GM20431 (cell line): Measurements from ENCODE around the gene SLC6A7.
"Not testable (repeated sequence)": the region's sequence is repeated elsewhere in the genome, so short reads cannot be mapped to it uniquely, and the experiment has no call there.

Experiments used
- in situ Hi-C: fragments of 300-500 bp; cut with MseI, MboI; formaldehyde crosslinking; loops from one replicate; pipeline ENCODE4 v1.15.0; 2020; ENCODE audit warnings: low sequenced_read_pairs; ENCODE audit not compliant: unreplicated experiment

Gene SLC6A7

DNA sequence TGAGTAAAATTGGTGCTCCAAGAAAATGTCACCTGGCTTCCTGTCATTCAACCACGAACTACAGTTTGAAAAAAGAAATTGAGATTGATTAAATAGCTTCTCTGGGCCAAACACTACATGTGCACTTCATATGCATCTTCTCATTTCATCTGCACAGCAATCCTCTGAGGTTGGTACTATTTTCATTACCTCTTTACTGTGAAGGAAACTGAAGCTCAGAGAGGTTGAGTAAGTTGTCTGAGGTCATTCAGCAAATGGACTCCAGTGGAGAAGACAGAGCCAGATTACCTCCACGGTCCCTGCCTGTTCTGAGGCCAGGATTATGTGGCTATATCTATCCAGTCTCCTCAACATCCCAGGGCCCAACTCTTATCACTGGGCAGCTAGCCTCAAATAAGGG lies 46.5 kb downstream of the SLC6A7 start:
- in situ Hi-C loops = no loop called here

DNA sequence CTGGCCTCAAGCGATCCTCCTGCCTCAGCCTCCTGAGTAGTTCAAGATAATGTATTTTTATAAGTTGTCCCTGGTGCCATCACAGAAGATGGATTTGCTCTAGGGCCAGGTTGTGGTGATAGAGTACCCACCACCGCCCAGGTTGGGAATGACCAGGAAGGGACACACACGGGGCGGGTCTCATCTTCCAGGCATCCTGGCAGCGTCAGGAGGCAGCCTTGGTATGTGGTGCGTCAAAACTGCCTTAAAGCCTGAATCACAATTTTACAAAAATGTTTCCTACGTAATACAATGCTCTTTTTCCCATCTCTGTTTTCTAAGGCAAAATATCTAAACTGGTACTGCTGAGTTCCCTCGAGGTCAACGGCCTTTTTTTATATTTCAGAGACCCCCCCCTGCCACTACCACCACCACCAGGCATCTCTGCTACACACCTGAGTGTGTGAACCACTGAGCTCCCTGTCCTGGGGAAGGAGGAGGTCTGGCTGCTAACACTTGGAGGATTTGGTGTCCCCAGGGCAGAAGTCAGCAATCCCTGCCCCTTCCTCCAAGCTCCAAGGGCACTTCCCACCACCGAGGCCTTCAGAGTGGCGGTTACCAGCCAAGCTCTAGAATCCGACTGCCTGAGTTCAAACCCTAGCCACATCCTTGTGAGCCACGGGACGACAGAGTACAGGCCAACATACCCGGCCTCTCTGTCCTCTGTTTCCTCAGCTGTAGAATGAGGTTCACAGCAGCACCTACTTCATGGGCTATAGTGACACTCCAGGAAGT lies 47.3 kb downstream of the SLC6A7 start:
- in situ Hi-C loops = no loop called here

DNA sequence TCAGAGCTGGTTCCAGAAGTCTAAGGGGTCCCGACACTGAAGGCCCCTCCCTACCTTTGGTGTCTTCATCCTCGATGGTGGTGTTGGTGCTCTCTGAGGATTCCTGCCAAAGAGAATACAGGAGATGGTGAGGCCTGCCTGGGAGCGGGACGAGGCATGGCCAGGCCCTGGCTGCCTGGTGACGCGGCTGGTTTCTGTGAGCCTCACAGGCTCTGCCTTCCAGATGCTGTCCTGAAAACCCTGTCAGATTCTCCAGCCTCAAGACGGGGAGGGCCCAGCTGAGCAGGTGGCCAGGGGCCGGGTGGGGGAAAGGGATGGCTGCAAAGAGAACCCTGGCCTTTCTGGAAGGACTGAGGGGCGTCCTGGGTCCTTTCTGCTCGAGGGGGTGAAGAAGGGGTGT lies 48.8 kb downstream of the SLC6A7 start:
- in situ Hi-C loops = no loop called here

DNA sequence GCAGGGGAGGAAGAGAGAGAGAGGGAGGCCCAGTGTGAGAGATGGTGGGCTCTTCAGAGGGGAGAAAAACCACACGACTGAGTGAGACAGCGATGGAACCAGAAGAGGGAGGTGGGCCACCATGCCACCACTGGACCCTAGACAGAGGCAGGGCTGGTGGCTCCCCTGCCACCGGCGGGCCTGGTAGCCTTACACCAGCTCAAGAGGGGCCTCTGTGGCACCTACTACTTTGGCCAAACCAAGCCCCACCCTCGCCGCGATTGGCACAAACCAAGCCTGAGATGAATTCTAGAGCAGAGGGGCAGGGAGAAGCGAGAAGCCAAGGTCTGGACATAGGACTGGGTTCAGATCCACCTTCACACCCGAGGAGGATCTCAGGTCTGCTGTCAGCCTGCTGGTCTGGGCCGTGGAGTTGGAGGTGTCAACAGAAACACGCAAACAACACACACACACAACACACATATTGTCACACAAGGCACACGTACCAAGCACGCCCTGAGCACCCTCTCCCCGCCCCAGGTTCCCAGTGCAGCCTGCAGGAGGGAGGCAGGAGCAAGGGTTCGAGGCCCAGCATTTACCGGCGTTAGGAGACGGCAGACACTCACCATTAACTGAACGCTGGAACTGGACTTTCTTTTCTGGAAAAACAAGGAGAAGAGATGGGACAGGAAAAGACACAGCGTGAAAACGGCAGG lies 49.4 kb downstream of the SLC6A7 start:
- in situ Hi-C loops = no loop called here

DNA sequence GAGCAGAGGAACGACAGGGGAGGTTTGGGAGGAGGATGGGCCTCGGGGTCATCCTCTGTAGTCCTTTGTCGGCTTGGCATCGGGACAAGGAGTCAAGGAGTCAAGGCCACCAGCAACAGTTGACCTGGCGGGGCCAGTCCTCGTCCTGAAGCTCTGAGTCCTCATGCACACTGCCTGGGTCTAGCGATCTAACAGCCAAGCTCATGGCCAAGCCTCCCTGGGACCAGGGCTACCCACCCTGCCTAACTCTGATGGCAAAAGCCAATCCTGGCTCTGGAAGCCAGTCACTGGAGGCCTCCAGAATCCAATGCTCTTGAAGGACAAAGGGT lies 49.9 kb downstream of the SLC6A7 start:
- in situ Hi-C loops = no loop called here

DNA sequence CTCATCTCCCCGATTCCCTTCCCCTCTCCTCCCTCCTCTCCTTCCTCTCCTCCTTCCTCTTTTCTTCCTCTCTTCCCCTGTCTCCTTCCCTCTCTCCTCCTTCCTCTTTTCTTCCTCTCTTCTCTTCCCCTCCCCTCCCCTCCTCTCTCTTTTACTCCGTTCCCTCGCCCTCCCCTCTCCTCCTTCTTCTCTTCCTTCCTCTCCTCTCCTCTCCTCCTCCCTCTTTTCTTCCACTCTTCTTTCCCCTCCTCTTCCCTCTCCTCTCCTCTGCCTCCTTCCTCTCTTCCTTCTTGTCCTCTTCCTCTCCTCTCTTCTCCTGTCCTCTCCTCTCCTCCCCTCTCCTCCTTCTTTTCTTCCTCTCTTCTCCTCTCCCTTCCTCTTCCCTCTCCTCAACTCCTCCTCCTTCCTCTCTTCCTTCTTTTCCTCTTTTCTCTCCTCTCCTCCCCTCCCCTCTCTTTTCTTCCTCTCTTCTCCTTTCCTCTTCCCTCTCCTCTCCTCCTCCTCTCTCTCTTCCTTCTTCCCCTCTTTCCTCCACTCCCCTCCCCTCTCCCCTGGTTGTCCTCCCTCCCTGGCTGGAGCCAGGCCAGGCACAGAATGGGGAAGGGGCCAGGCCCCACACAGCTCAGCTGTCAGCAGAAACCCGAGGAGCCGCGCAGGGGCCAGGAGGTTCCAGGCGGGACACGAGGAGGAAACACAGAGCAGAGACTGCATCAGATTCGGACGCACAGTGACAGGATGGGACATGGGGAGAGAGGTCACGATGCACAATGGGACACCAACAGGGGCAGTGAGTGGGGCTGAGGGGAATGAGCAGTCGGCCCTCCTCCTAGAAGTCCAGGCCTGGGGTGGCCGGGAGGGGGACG lies 51.7 kb downstream of the SLC6A7 start:
- in situ Hi-C loops = no loop called here

DNA sequence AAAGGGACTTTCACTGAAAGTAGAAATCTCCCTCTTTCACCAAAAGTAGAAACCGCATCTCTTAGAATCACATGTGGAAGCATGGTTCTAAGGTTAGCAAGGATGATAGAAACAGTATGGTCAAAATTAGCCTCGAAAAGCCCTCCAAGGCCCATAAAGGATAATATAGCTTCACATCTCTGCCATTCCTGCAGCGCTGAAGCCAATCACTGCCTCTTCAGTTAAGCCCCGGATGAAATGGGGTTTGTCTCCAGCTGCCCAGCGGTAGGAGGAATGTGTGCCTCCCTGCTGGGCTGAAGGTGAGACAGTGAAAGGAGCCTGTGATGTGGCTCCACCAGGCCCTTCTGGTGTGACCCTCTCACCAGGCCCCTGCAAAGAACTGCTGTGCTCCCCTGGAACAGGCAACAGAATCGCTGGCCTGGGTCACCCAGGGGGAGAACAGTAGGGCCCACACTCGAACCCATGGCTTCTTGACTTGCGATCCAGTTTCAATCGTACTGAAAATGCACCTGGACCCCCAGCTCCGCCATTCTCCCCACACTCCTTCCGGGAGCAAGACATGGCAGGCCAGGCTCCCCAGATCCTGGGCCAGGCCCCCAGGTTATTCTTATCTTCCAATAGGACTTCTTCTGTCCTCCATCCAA lies 52.5 kb downstream of the SLC6A7 start:
- in situ Hi-C loops = no loop called here

DNA sequence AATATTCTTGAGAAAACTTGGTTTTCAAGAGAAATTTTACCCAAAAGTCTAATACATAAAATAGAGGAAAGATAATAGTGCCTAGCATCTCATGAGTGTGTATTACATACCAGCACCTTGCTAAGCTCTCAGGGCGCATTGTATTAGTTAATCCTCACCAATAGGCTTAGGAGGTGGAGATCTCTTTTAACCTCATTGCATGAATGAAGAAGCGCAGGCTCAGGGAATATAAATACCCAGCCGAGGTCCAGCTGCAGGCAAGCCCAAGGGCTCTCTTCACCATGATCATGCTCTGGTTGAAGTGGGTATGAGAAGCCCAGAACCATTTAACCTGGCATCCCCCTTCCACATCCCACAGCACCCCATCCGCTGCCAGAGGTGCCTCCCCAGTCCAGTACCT lies 53.7 kb downstream of the SLC6A7 start:
- in situ Hi-C loops = no loop called here

DNA sequence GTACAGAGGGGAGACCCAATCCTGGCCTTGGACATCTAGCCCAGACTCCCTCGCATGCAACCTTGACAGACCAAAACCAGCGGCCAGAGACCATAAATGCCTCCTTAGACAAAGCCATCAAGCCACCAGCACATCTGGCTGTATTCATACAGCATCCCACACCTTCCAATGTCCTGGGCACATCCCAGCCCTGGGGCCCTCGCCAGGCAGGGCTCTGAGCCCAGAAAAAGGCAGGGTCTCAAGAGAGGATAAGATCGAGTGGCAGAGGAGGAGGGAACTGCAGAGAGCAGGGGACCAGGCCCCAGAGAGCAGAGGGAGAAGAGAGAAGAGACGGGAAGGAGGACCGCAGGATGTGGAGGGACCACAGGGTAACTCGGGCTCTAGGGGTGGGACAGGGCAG lies 54.3 kb downstream of the SLC6A7 start:
- in situ Hi-C loops = no loop called here

DNA sequence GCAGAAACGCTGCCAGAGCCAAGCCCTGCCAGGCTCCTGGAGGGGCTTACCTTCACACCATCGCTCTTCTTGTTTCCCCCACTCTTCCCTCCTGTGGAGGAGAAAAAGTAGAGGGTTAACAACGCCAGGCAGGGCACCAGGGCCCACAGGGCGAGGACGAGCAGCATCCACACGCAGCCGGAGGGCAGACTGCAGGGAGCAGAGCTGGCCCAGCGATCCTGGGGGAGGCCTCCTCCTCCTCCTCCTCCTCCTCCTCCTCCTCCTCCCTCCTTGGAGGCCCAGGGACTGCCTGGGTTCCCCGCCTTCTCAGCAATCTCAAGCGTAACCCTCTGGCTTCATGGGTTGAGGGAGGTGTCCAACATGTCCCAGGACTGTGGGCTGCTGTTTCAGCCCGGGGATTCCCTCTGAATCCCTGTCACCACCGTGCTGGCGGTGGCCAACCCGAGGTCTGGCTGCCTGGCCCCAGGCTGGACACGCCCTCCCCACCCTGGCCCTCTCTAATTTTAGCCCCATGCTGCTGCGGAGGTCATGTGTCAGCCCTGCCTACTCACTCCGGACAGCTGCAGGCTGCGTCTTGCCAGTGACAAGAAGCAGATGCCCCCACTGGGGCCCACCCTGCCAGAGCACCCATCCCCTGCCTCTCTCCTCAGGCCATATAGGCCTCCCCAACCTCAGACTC lies 55.4 kb downstream of the SLC6A7 start:
- in situ Hi-C loops = no loop called here

DNA sequence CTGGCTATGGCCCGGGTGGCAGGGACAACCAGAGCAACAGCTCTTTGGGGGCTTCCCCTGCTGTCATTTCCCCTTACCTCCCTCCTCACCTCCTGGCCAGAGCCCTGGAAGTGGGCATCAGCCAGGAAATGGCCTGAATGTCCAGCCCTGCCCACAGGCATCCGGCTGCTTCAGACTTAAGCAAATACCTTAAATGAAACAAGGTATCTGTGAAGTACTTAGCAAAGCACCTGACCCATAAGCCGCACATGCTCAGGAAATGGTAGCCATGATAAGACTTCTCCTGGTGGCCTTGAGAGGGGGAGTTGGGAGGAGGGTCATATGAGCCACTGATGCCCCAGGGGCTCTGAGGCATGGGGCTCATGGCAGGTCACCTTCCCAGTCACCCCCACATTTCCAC lies 55.9 kb downstream of the SLC6A7 start:
- in situ Hi-C loops = no loop called here

DNA sequence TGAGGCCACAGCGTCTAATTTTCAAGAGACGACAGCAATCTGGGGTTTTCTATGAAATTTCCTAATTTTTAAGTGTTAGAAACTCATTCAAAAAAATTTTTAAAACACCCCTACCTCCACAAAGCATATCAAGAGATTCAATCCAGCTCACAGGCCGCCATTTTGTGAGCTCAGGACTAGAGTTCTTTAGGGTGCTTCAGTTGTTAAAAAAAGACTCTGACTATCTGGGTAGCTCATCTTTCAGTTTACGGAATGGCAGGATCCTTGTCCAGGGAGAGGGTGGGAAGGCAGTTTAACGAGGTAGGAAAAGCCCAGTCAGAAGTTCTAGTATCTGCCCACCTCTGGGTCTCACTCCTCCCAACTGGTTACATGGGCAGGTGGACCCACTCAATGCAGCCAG lies 56.6 kb downstream of the SLC6A7 start:
- in situ Hi-C loops = no loop called here

DNA sequence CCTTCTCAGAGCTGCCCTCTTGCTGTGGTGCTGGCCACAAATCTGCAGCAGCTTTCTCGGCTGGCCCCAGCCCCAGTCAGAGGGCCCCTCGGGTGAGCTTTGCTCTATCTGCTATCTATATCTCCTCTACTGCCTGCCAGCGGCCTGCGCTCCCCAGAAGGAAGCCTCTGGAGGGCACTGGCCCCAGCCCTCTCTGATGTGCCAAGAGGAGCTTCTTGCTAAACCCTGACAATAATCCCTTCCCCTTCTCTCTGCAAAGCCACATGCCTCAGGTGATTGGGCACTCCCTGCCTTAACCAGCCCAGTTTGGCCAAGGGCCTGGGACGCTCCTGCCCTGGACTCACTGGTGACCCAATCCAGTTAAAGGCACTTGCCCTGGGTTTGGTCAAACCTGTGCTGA lies 57.0 kb downstream of the SLC6A7 start:
- in situ Hi-C loops = no loop called here

DNA sequence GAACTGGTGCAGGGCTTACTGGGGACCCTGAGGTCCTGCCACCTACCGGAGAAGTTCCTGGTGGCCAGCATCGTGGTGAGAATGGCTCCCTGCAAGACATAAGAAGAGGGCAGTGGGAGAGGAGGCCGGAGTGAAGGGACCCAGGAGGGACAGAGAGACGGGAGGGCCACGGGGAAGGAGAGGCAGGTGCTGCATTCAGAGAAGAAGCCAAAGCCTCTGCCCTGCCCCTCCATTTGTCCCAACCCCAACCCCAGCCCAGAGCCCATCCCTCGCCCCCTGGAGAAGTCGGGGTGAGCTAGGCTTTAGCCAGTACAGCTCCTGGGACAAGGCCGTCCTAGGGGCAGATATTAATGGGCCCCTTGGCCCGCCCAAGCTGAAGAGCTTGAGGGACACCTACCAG lies 57.9 kb downstream of the SLC6A7 start:
- in situ Hi-C loops = no loop called here

DNA sequence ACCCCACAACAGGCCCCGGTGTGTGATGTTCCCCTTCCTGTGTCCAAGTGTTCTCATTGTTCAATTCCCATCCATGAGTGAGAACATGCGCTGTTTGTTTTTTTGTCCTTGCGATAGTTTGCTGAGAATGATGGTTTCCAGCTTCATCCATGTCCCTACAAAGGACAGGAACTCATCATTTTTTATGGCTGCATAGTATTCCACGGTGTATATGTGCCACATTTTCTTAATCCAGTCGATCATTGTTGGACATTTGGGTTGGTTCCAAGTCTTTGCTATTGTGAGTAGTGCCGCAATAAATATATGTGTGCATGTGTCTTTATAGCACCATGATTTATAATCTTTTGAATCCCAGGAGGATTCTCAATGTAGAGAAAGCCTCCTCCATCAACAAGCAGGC lies 58.6 kb downstream of the SLC6A7 start:
- in situ Hi-C loops = not testable (repeated sequence)

DNA sequence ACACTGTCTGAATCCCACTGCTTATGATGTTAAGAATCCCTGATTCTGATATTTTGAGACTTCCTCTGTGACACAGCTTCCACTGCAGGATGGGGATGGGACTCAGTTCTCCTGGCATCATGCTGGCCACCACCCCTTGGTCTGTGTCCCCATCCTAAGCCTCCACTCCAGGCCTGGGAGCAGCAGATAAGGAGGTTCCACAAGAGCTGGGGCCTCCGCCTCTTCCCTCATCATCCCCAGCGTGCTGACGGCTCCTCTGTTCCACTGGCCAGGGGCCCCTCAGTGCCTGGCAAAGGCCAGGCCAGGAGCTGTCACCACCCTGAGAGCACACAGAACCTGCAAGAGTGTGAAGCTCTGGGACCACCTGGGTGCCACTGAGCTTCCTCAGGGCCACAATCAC lies 59.1 kb downstream of the SLC6A7 start:
- in situ Hi-C loops = no loop called here

DNA sequence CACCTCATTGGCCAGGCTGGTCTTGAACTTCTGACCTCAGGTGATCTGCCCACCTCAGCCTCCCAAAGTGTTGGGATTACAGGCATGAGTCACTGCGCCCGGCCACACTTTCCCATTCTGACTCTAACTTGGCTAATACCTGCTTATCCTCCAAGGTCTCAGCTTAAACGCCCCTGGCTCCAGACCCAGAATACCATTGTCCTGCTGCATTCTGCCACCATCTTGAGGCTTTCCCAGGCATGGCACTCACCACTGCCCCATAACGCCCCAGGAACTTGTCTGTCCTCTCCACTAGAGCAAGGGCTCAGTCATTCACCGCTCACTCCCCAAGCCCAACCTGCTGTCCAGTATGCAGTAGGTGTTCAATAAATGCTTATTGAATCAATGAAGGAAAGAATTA lies 59.9 kb downstream of the SLC6A7 start:
- in situ Hi-C loops = no loop called here

DNA sequence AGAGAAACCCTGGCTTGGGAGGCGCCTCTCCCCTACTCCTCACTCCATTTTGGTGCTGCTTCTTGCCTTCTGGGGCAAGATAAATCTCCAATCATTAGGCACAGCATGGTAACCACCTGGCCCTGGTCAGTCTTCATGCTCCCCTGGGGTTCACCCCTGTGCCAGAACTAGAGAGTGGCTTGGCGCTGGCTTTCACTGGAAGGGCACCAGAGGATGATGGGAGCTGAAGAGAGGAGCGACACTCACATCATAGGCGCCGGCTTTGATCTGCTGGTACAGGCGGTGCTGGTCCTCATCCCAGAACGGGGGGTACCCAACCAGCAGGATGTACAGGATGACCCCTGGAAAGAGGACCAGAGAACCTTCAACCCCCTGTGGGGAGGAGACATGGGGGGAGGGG lies 61.6 kb downstream of the SLC6A7 start:
- in situ Hi-C loops = no loop called here

DNA sequence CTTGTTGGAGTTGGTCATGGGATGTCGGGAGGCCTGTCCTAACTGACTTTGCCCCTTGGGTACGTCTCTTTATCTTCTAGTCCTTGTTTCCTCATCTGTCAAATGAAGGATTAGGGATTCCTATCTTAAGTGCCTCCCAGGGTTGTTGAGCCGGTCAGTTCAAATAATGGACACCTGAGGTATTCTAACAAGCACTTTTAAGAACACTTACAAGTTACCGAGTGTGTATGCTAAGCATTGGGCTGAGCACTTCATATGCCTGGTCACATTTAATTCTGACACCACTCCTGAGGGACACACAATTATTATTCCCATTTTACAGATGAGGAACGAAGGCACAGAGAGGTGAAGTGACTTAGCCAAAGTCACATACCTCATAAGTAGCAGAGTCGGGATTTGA lies 62.6 kb downstream of the SLC6A7 start:
- in situ Hi-C loops = no loop called here
